GM23248 (cell line): Measurements from ENCODE around the gene NKAIN1. TPM values are rescaled to one million over a fixed set of nuclear protein-coding genes. Genes with fewer than 3 reads are reported as not detected.

Source experiments
- DNase-seq: peaks from one replicate; pipeline ENCODE4 v3.0.0-alpha.2; 2015
- H2AFZ ChIP-seq: fragments of 200-600 bp; sonication (generic); 2 replicates; pipeline ENCODE4 v1.6.1; 2016; ENCODE audit warnings: antibody characterized with exemption
- H3F3A ChIP-seq: fragments of 200-600 bp; sonication (generic); 2 replicates; pipeline ENCODE4 v1.6.1; 2016; ENCODE audit warnings: mild to moderate bottlenecking, antibody characterized with exemption, mixed run types; ENCODE audit not compliant: insufficient read depth
- H3K27ac ChIP-seq: fragments of 200-600 bp; sonication (generic); 2 replicates; pipeline ENCODE4 v1.5.1; 2016; ENCODE audit warnings: mild to moderate bottlenecking
- H3K27me3 ChIP-seq: fragments of 200-600 bp; sonication (generic); replicated peaks from 2 replicates; pipeline ENCODE4 v1.6.1; 2016; ENCODE audit warnings: mild to moderate bottlenecking; ENCODE audit not compliant: insufficient read depth
- H3K36me3 ChIP-seq: fragments of 200-600 bp; sonication (generic); 2 replicates; pipeline ENCODE4 v1.6.1; 2016; ENCODE audit warnings: low read depth, mild to moderate bottlenecking
- H3K4me1 ChIP-seq: fragments of 200-600 bp; sonication (generic); 2 replicates; pipeline ENCODE4 v1.6.1; 2016; ENCODE audit warnings: mild to moderate bottlenecking; ENCODE audit not compliant: insufficient read depth
- H3K4me2 ChIP-seq: fragments of 200-600 bp; sonication (generic); one replicate; pipeline ENCODE4 v1.6.1; 2016; ENCODE audit warnings: mild to moderate bottlenecking; ENCODE audit not compliant: unreplicated experiment
- H3K4me3 ChIP-seq: fragments of 200-600 bp; sonication (generic); 2 replicates; pipeline ENCODE4 v1.5.1; 2016; ENCODE audit warnings: mild to moderate bottlenecking
- H3K79me2 ChIP-seq: fragments of 200-600 bp; sonication (generic); 2 replicates; pipeline ENCODE4 v1.6.1; 2016; ENCODE audit warnings: mild to moderate bottlenecking; ENCODE audit not compliant: insufficient read depth
- H3K9ac ChIP-seq: fragments of 200-600 bp; sonication (generic); 2 replicates; pipeline ENCODE4 v1.6.1; 2016; ENCODE audit warnings: mild to moderate bottlenecking
- H3K9me2 ChIP-seq: fragments of 200-600 bp; sonication (generic); 2 replicates; pipeline ENCODE4 v1.6.1; 2016; ENCODE audit warnings: mixed run types, mild to moderate bottlenecking, moderate library complexity; ENCODE audit not compliant: insufficient read depth
- H3K9me3 ChIP-seq: fragments of 200-600 bp; sonication (generic); one replicate; pipeline ENCODE4 v1.6.1; 2017; ENCODE audit warnings: low read depth
- H4K20me1 ChIP-seq: fragments of 200-600 bp; sonication (generic); 2 replicates; pipeline ENCODE4 v1.6.0; 2016; ENCODE audit not compliant: insufficient read depth
- EZH2 ChIP-seq: fragments of 200-600 bp; sonication (generic); IDR thresholded peaks from 2 replicates; pipeline ENCODE4 v1.6.1; 2018; ENCODE audit warnings: antibody characterized with exemption, mild to moderate bottlenecking; ENCODE audit not compliant: insufficient read depth, poor library complexity, severe bottlenecking
- EZH2phosphoT487 ChIP-seq: fragments of 200-600 bp; sonication (generic); IDR thresholded peaks from 2 replicates; pipeline ENCODE4 v1.6.1; 2018; ENCODE audit warnings: antibody characterized with exemption, moderate library complexity, mild to moderate bottlenecking, low read depth; ENCODE audit not compliant: insufficient read depth
- WGBS, 2 experiments: methylation state at CpG; one replicate each; pipeline ENCODE4 v1.1.6; 2015 to 2017; ENCODE audit warnings: low lambda C conversion rate in 2 of 2, low coverage in 1 of 2; ENCODE audit errors: missing lambda C conversion rate in 2 of 2; 5-methylcytosine and 5-hydroxymethylcytosine counted together
- in situ Hi-C: fragments of 300-500 bp; cut with MboI; formaldehyde crosslinking; loops from 2 replicates; pipeline ENCODE4 v1.15.0; 2020
- polyA plus RNA-seq: library from polyadenylated mRNA; unstranded; fragments of >200 nt; fragmentation: Nextera tagmentation; extraction: Ambion mirVana; gene quantifications from 2 replicates; pipeline ENCODE4 v1.2.1, GENCODE V29; 2016
- total RNA-seq: library from RNA; depleted of rRNA; stranded (reverse); fragments of >200 nt; shearing (Covaris generic); gene quantifications from 2 replicates; pipeline ENCODE4 v1.2.3, GENCODE V29; 2014

NKAIN1 gene
- total and polyA plus RNA-seq, 2 experiments from 2014 or later: 0.11 TPM; not detected in 1

DNA sequence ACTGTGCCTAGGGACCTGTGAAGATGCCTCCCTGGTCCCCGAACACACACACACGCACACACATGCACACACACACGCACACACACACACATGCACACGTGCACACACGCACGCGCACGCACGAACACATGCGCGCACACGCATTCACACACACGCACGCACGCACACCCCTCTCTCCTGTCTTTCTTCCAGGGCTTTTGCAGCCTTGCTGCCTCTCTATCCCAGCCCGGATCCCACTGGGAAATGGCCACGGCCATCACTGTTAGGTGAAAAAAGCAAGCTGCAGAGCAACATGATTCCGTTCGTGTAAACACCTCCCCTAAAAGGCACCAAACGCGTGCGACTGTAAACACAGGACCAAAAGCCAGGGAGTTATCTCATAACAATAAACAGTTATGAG lies 39.7 kb downstream of the NKAIN1 start:
- no peak overlapping the region for H3K9ac ChIP-seq
- no peak overlapping the region for H3K27ac ChIP-seq

DNA sequence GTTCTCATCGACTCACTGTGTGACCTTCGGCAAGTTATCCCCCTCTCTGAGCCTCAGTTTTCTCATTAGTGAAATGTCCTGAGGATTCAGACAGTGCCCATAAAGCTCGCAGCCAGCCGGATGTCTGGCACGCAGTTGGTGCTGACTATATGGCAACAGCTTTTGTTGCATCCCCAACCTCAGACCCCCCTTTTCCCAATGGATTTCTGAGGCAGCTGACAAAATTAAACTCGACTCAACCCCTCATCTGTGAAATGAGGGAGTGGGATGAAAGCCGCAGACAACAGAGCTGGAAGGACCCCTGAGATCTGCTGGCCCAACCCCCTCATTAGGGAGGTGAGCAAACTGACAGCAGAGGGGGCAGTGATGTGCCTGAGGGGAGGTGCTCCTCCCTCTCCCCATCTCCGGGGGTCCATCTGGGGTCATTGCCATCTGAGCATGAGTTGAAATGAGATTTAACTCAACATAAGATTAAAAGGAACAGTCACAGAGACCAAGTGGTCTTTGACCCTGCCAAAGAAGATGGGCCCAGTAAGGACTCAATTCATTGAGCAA lies 40.4 kb downstream of the NKAIN1 start:
- 80 to 90% methylated on average over 8 of the region's 8 CpGs for WGBS, 2 experiments
- in situ Hi-C loops: loop anchor here (25.0 kb wide), 1 partner anchor 338 kb away; no protein-coding TSS in a partner anchor
- H4K20me1 ChIP-seq: no peaks in the 10 kb centered on the region

More for the DNA sequence above, 39.7 kb downstream of the NKAIN1 start:
- Histone ChIP-seq H3K79me2 (no peaks in the 10 kb centered on the region), H3K4me1 (no peaks in the 10 kb centered on the region), H3K4me2 (no peak overlapping the region), H3K27me3 (no peaks in the 10 kb centered on the region), H4K20me1 (no peaks in the 10 kb centered on the region), H3K36me3 (no peaks in the 10 kb centered on the region), H3F3A (no peaks in the 10 kb centered on the region), H3K4me3 (no peak overlapping the region), H3K9me2 (no peaks in the 10 kb centered on the region), H2AFZ (no peak overlapping the region), H3K9me3 (no peaks in the 10 kb centered on the region)
- TF ChIP-seq EZH2 (no peak), EZH2phosphoT487 (no peak)
- no peak for DNase-seq
- in situ Hi-C loops: loop anchor here (25.0 kb wide), 1 partner anchor 337 kb away; no protein-coding TSS in a partner anchor
- 54 to 58% methylated on average over 14 to 22 of the region's 22 CpGs for WGBS, 2 experiments

DNA sequence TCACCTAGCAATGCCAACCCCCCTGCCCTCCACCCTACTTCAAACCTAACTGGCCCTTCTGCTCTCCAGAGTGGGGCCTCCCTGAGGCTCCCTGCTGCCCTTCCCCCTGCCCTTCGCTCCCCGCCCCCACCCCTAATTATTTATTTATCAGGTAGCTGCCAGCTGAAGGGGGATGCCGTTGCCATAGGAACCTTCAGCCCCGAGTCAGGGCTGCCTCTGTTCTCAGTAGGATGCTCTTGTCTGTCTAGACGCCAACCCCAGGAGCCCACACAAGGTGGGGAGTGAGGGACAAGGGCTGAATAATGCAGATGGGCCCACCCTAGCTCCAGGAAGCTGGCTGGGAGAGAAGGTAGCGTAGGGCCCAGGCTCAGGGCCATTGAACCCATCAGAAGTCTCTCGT lies 41.1 kb downstream of the NKAIN1 start:
- Histone ChIP-seq H3K4me1 (no peaks in the 10 kb centered on the region), H2AFZ (no peak overlapping the region)
- WGBS, 2 experiments: 33 to 39% methylated on average over 7 of the region's 7 CpGs

More for the DNA sequence above, 40.4 kb downstream of the NKAIN1 start:
- no peaks in the 10 kb centered on the region for H3K4me1 ChIP-seq
- no peak for TF ChIP-seq EZH2
- no peak for TF ChIP-seq EZH2phosphoT487
- no peaks in the 10 kb centered on the region for H3K36me3 ChIP-seq
- no peak overlapping the region for H3K27ac ChIP-seq
- no peak overlapping the region for H2AFZ ChIP-seq
- no peaks in the 10 kb centered on the region for H3K27me3 ChIP-seq
- no peak overlapping the region for H3K4me2 ChIP-seq
- H3F3A ChIP-seq: no peaks in the 10 kb centered on the region
- no peaks in the 10 kb centered on the region for H3K9me3 ChIP-seq
- H3K79me2 ChIP-seq: no peaks in the 10 kb centered on the region
- no peak for DNase-seq
- H3K4me3 ChIP-seq: no peak overlapping the region
- no peak overlapping the region for H3K9ac ChIP-seq
- H3K9me2 ChIP-seq: no peaks in the 10 kb centered on the region

DNA sequence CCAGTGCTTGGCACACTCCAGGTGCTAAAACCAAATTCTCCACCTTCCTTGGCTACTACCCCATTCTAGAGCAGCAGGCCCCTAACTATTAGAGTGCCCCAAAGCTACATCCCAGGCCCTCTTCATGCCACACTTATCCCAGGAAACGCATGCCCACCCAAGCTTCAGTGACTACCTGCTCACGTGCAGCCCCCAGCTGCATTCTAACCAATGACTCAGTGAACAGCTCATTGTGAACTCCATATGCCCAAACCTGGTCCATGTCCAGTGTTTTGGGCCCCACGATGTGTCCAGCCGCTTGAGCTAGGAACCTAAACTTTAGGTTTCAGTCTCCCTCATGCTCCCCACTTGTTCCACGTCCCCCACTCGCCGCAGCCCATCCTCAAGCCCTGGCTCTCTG lies 41.5 kb downstream of the NKAIN1 start:
- WGBS, 2 experiments: 91 to 95% methylated on average over 7 of the region's 7 CpGs
- Histone ChIP-seq H3K4me3 (no peak overlapping the region), H3K9ac (no peak overlapping the region), H3K4me2 (no peak overlapping the region), H3F3A (no peaks in the 10 kb centered on the region), H3K36me3 (no peaks in the 10 kb centered on the region), H3K9me3 (no peaks in the 10 kb centered on the region), H3K27ac (no peak overlapping the region), H4K20me1 (no peaks in the 10 kb centered on the region), H3K9me2 (no peaks in the 10 kb centered on the region), H3K4me1 (no peaks in the 10 kb centered on the region), H3K79me2 (no peaks in the 10 kb centered on the region), H2AFZ (no peak overlapping the region), H3K27me3 (no peaks in the 10 kb centered on the region)
- DNase-seq: peak; percentile 23
- in situ Hi-C loops: loop anchor here (25.0 kb wide), 1 partner anchor 339 kb away; no protein-coding TSS in a partner anchor
- no peak for TF ChIP-seq EZH2phosphoT487
- no peak for TF ChIP-seq EZH2

More for the DNA sequence above, 41.1 kb downstream of the NKAIN1 start:
- DNase-seq: no peak
- Histone ChIP-seq H3K27ac (no peak overlapping the region), H3F3A (no peaks in the 10 kb centered on the region), H3K4me2 (no peak overlapping the region), H3K9ac (no peak overlapping the region), H3K79me2 (no peaks in the 10 kb centered on the region), H3K27me3 (no peaks in the 10 kb centered on the region), H3K36me3 (no peaks in the 10 kb centered on the region), H3K9me2 (no peaks in the 10 kb centered on the region), H4K20me1 (no peaks in the 10 kb centered on the region), H3K4me3 (no peak overlapping the region), H3K9me3 (no peaks in the 10 kb centered on the region)
- in situ Hi-C loops: loop anchor here (25.0 kb wide), 1 partner anchor 339 kb away; no protein-coding TSS in a partner anchor
- no peak for TF ChIP-seq EZH2
- TF ChIP-seq EZH2phosphoT487: no peak
